T-helper 9 cell (primary cell): Measurements from ENCODE around the gene LIF.

ENCODE experiments used
- DNase-seq: peaks from one replicate; pipeline ENCODE4 v3.0.0-alpha.2; 2020

Gene LIF

GRCh38 chr22:30262917-30263741 is 16.6 kb upstream of the LIF start:
- DNase-seq, result peak; percentile 84

- no peak for DNase-seq
These were observed 15.6 kb upstream of the LIF start for GRCh38 chr22:30262112-30262511.

GRCh38 chr22:30261134-30261533 is 14.6 kb upstream of the LIF start:
- no peak for DNase-seq

GRCh38 chr22:30260682-30261081 is 14.1 kb upstream of the LIF start:
- DNase-seq, result no peak

GRCh38 chr22:30260276-30260675 is 13.7 kb upstream of the LIF start:
- DNase-seq, result no peak

GRCh38 chr22:30254314-30254713 is 7.8 kb upstream of the LIF start:
- DNase-seq, result no peak

GRCh38 chr22:30253205-30253852 is 6.8 kb upstream of the LIF start:
- DNase-seq, result no peak

- no peak for DNase-seq
These were observed 6.0 kb upstream of the LIF start for GRCh38 chr22:30252411-30253204.

- no peak for DNase-seq
These were observed 5.2 kb upstream of the LIF start for GRCh38 chr22:30251711-30252110.

- DNase-seq, result no peak
These were observed 4.2 kb upstream of the LIF start for GRCh38 chr22:30250661-30251267.

GRCh38 chr22:30250039-30250565 is 3.5 kb upstream of the LIF start:
- DNase-seq, result no peak

- no peak for DNase-seq
These were observed 2.8 kb upstream of the LIF start for GRCh38 chr22:30249049-30250038.

GRCh38 chr22:30248484-30248883 is 1.9 kb upstream of the LIF start:
- no peak for DNase-seq

GRCh38 chr22:30247974-30248373 is 1.4 kb upstream of the LIF start:
- DNase-seq, result no peak

GRCh38 chr22:30247561-30247960 is 1.0 kb upstream of the LIF start:
- no peak for DNase-seq

- no peak for DNase-seq
These were observed 336 bp upstream of the LIF start for GRCh38 chr22:30246814-30247376.

GRCh38 chr22:30245181-30245984 is 1.2 kb downstream of the LIF start:
- DNase-seq, result no peak

GRCh38 chr22:30244641-30245040 is 1.9 kb downstream of the LIF start:
- no peak for DNase-seq

- DNase-seq, result no peak
These were observed 2.5 kb downstream of the LIF start for GRCh38 chr22:30244066-30244465.

- DNase-seq, result no peak
These were observed 2.9 kb downstream of the LIF start for GRCh38 chr22:30243661-30244060.
